DND-41 (cell line): ENCODE data around the gene DNAJC10.
"Not testable (repeated sequence)": the region's sequence is repeated elsewhere in the genome, so short reads cannot be mapped to it uniquely, and the experiment has no call there.

Experiments
- ATAC-seq: fragments of 200-7000 bp; cut with Tn5 transposase; 3 replicates; pipeline ENCODE4 v1.9.1; 2021; ENCODE audit warnings: low read depth; ENCODE audit not compliant: insufficient read depth
- DNase-seq: peaks from one replicate; pipeline ENCODE4 v3.0.0-alpha.2; 2020
- H2AFZ ChIP-seq: 2 replicates; pipeline ENCODE4 v1.6.0; 2012; ENCODE audit warnings: low read depth, low read length
- H3K27ac ChIP-seq: 2 replicates; pipeline ENCODE4 v1.5.1; 2012; ENCODE audit warnings: low read length, inconsistent platforms
- H3K27me3 ChIP-seq: fragments of 200-600 bp; sonication (generic); 2 replicates; pipeline ENCODE4 v1.6.0; 2012; ENCODE audit warnings: low read length, mild to moderate bottlenecking, inconsistent platforms; ENCODE audit not compliant: insufficient read depth, poor library complexity
- H3K36me3 ChIP-seq: 2 replicates; pipeline ENCODE4 v1.5.1; 2012; ENCODE audit warnings: low read length, inconsistent platforms; ENCODE audit not compliant: insufficient read depth
- H3K4me1 ChIP-seq: 2 replicates; pipeline ENCODE4 v1.5.1; 2012; ENCODE audit warnings: mild to moderate bottlenecking, low read length; ENCODE audit not compliant: insufficient read depth
- H3K4me2 ChIP-seq: 2 replicates; pipeline ENCODE4 v1.6.0; 2012; ENCODE audit warnings: mild to moderate bottlenecking, moderate library complexity, low read length, inconsistent platforms; ENCODE audit not compliant: insufficient read depth
- H3K4me3 ChIP-seq, 2 experiments: fragments of 200-600 bp in 1 of 2; shearing (Covaris generic) in 1 of 2; 2 replicates each; pipeline ENCODE4 v1.5.1; 2012 to 2016; ENCODE audit warnings: inconsistent platforms in 2 of 2, low read length in 2 of 2, mild to moderate bottlenecking in 2 of 2, low read depth in 1 of 2, moderate library complexity in 1 of 2
- H3K79me2 ChIP-seq: 2 replicates; pipeline ENCODE4 v1.6.0; 2012; ENCODE audit warnings: low read length, inconsistent platforms; ENCODE audit not compliant: insufficient read depth
- H3K9ac ChIP-seq: 2 replicates; pipeline ENCODE4 v1.6.0; 2012; ENCODE audit warnings: low read depth, mild to moderate bottlenecking, inconsistent platforms, low read length, moderate library complexity
- H3K9me3 ChIP-seq: 2 replicates; pipeline ENCODE4 v1.5.1; 2012; ENCODE audit warnings: low read length, moderate library complexity, mild to moderate bottlenecking, inconsistent platforms; ENCODE audit not compliant: insufficient read depth, severe bottlenecking
- H4K20me1 ChIP-seq: 2 replicates; pipeline ENCODE4 v1.6.0; 2012; ENCODE audit warnings: low read length; ENCODE audit not compliant: insufficient read depth
- EZH2 ChIP-seq: IDR thresholded peaks from 3 replicates; pipeline ENCODE4 v1.6.1; 2012; ENCODE audit warnings: borderline replicate concordance, low read depth, mild to moderate bottlenecking, moderate library complexity, low read length, inconsistent platforms; ENCODE audit not compliant: severe bottlenecking
- TF ChIP-seq, protein P1 (sequence below): IDR thresholded peaks from 2 replicates; pipeline ENCODE4 v1.5.1; 2012; ENCODE audit warnings: borderline replicate concordance, low read length, moderate library complexity, mild to moderate bottlenecking; ENCODE audit not compliant: poor library complexity, severe bottlenecking; ENCODE audit errors: extremely low read depth

Gene DNAJC10

DNA sequence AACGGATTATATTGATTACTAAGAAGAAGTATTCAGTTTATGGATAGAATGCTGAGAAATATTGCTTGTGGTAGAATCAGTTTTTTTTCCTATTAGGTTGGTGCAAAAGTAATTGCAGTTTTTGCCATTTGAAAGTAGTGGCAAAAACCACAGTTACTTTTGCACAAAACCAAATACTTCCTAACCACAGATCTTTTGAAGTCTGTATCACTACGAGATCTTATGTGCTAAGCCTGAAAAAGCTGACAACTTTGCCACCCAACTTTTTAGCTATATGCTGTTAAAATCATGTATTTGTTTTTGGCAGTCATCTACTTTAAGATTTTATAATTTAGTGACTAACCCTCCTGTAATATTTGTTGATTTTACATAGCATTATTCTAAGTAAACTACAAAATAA lies 24.6 kb downstream of the DNAJC10 start:
- H2AFZ ChIP-seq = no peak overlapping the region
- H3K4me3 ChIP-seq = no peak overlapping the region
- H3K36me3 ChIP-seq = peaks cover 45% of the 10 kb centered on the region
- H4K20me1 ChIP-seq = no peaks in the 10 kb centered on the region; the same call in 1 of the 2 replicates
- no peak overlapping the region for H3K4me2 ChIP-seq
- DNase-seq (no peak), ATAC-seq (peak; percentile 98)
- H3K9me3 ChIP-seq = no peaks in the 10 kb centered on the region
- no peaks in the 10 kb centered on the region for H3K79me2 ChIP-seq
- no peak for TF ChIP-seq EZH2
- TF ChIP-seq, protein P1, sequence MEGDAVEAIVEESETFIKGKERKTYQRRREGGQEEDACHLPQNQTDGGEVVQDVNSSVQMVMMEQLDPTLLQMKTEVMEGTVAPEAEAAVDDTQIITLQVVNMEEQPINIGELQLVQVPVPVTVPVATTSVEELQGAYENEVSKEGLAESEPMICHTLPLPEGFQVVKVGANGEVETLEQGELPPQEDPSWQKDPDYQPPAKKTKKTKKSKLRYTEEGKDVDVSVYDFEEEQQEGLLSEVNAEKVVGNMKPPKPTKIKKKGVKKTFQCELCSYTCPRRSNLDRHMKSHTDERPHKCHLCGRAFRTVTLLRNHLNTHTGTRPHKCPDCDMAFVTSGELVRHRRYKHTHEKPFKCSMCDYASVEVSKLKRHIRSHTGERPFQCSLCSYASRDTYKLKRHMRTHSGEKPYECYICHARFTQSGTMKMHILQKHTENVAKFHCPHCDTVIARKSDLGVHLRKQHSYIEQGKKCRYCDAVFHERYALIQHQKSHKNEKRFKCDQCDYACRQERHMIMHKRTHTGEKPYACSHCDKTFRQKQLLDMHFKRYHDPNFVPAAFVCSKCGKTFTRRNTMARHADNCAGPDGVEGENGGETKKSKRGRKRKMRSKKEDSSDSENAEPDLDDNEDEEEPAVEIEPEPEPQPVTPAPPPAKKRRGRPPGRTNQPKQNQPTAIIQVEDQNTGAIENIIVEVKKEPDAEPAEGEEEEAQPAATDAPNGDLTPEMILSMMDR = no peak
- peaks cover 12% of the 10 kb centered on the region for H3K4me1 ChIP-seq
- no peak overlapping the region for H3K9ac ChIP-seq
- no peak overlapping the region for H3K27ac ChIP-seq
- no peaks in the 10 kb centered on the region for H3K27me3 ChIP-seq

DNA sequence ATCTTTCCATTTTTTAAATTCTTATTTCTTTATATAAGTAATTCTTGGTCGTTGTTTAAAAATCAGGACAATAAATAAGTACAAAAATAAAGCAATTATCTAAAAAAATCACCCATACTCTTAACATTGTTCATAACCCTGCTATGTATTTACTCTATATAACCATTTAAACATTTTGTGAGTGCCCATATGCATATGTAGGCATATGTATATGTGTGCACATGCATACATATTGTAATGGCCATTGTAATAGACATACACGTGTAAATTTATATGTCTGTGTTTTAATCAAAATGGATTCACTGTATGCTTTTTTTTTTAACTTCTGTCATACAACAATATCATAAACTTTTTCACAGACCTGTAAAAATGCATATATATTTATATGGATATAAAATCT lies 25.6 kb downstream of the DNAJC10 start:
- DNase-seq = no peak
- Histone ChIP-seq H3K36me3 (peaks cover 42% of the 10 kb centered on the region), H3K9ac (no peak overlapping the region), H3K4me3 (no peak overlapping the region), H3K9me3 (no peaks in the 10 kb centered on the region), H3K79me2 (no peaks in the 10 kb centered on the region), H3K4me1 (peaks cover 12% of the 10 kb centered on the region), H4K20me1 (no peaks in the 10 kb centered on the region; the same call in 1 of the 2 replicates), H3K27ac (no peak overlapping the region), H2AFZ (no peak overlapping the region), H3K27me3 (no peaks in the 10 kb centered on the region), H3K4me2 (no peak overlapping the region)
- TF ChIP-seq EZH2 = no peak
- TF ChIP-seq, protein P1 = no peak
- ATAC-seq = no peak

DNA sequence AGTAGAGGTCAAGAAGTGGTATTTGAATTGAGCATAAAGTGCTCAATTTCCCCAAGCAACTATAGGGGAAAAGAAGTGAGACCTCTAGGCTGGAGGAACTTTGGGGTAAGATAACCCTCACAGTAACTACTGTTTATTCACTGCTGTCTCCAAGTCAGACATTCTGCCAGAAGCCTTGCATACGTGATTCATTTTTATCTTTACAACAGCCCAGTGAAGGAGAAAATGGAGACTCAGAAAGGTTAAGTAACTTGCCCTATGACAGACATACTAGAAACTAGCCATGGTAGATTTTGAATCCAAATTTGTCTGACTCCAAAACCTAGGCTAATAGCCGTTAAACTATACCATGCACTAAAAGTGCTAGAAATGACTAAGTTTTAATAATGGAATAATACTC lies 28.4 kb downstream of the DNAJC10 start:
- Histone ChIP-seq H4K20me1 (no peaks in the 10 kb centered on the region; the same call in 1 of the 2 replicates), H3K4me1 (peaks cover 12% of the 10 kb centered on the region), H3K36me3 (peaks cover 31% of the 10 kb centered on the region), H3K9me3 (no peaks in the 10 kb centered on the region), H3K27ac (no peak overlapping the region), H3K9ac (no peak overlapping the region), H3K79me2 (no peaks in the 10 kb centered on the region), H3K4me3 (no peak overlapping the region), H3K27me3 (no peaks in the 10 kb centered on the region), H3K4me2 (no peak overlapping the region), H2AFZ (no peak overlapping the region)
- ATAC-seq (no peak), DNase-seq (no peak)
- TF ChIP-seq, protein P1 = no peak
- TF ChIP-seq EZH2 = no peak

DNA sequence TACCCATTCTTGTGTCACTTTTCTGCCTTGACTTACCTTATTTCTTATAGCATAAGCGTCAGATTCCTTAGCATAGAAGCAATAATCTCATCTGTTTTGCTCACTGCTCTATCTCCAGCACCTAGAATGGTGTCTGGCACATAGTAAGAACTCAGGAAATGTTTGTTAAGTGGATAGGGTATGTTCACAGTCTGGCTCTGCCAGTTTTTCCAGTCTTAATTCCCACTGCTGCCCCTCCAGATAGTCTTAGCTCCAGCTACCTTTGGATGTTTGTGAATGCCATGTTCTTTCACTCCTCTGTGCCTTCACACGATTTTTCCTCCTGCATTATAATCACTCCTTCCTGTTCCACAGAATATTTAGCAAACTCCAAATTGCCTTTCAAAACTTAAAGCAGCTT lies 29.0 kb downstream of the DNAJC10 start:
- Histone ChIP-seq H3K79me2 (no peaks in the 10 kb centered on the region), H2AFZ (no peak overlapping the region), H4K20me1 (no peaks in the 10 kb centered on the region; the same call in 1 of the 2 replicates), H3K4me3 (no peak overlapping the region), H3K9me3 (no peaks in the 10 kb centered on the region), H3K4me1 (peaks cover 11% of the 10 kb centered on the region), H3K36me3 (peaks cover 35% of the 10 kb centered on the region), H3K4me2 (no peak overlapping the region), H3K27ac (no peak overlapping the region), H3K9ac (no peak overlapping the region), H3K27me3 (no peaks in the 10 kb centered on the region)
- ATAC-seq = no peak
- no peak for TF ChIP-seq EZH2
- no peak for DNase-seq

DNA sequence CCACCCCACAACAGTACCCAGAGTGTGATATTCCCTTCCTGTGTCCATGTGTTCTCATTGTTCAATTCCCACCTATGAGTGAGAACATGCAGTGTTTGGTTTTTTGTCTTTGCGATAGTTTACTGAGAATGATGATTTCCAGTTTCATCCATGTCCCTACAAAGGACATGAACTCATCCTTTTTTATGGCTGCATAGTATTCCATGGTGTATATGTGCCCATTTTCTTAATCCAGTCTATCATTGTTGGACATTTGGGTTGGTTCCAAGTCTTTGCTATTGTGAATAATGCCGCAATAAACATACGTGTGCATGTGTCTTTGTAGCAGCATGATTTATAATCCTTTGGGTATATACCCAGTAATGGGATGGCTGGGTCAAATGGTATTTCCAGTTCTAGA lies 29.8 kb downstream of the DNAJC10 start:
- H3K27me3 ChIP-seq, H4K20me1 ChIP-seq, H2AFZ ChIP-seq, H3K9me3 ChIP-seq, H3K9ac ChIP-seq, DNase-seq, H3K4me2 ChIP-seq, H3K4me3 ChIP-seq, H3K4me1 ChIP-seq, H3K27ac ChIP-seq, ATAC-seq, H3K79me2 ChIP-seq: not testable (repeated sequence)
- H3K36me3 ChIP-seq = peaks cover 43% of the 10 kb centered on the region
